IMR-90 (cell line): Measurements from ENCODE around the gene SMPDL3A. TPM values are rescaled to one million over a fixed set of nuclear protein-coding genes. Genes with fewer than 3 reads are reported as not detected.

Experiments
- ATAC-seq: fragments of 200-7000 bp; cut with Tn5 transposase; 2 replicates; pipeline ENCODE4 v1.9.1; 2020; ENCODE audit warnings: low read depth, mild to moderate bottlenecking, moderate library complexity
- BruUV-seq: library from RNA; stranded (reverse); fragments of 400-500 nt; replicated peaks from 2 replicates; lab custom pipeline; 2021; lab: Mats Ljungman, UMichigan
- CTCF ChIA-PET: fragments of 300-600 bp; formaldehyde crosslinking; extraction: SDS; loops from one replicate; lab custom pipeline; 2021; ENCODE audit warnings: antibody characterized with exemption; lab: Yijun Ruan, JAX
- POLR2A ChIA-PET: fragments of 300-600 bp; sonication (Branson Sonifier 250); formaldehyde crosslinking; loops from one replicate; lab custom pipeline; 2022; ENCODE audit warnings: antibody characterized with exemption; ENCODE audit not compliant: unreplicated experiment; lab: Charles Lee
- DNase-seq: peaks from one replicate; pipeline ENCODE4 v3.0.0; 2013
- H2AFZ ChIP-seq: replicated peaks from 2 replicates; pipeline ENCODE3; 2013; ENCODE audit warnings: low read length, mild to moderate bottlenecking; ENCODE audit not compliant: poor library complexity
- H2AK5ac ChIP-seq: 2 replicates; pipeline ENCODE4 v1.6.1; 2013; ENCODE audit warnings: low read depth, low read length, inconsistent platforms
- H2AK9ac ChIP-seq: replicated peaks from 2 replicates; pipeline ENCODE3; 2013; ENCODE audit warnings: mild to moderate bottlenecking, low read depth, low read length, moderate library complexity; ENCODE audit not compliant: poor library complexity
- H2BK120ac ChIP-seq: 2 replicates; pipeline ENCODE4 v1.6.1; 2013; ENCODE audit warnings: low read depth, low read length, inconsistent platforms
- H2BK15ac ChIP-seq: 3 replicates; pipeline ENCODE4 v1.6.1; 2013; ENCODE audit warnings: low read depth, low read length, inconsistent platforms
- H2BK20ac ChIP-seq: 2 replicates; pipeline ENCODE4 v1.6.1; 2013; ENCODE audit warnings: low read depth, mild to moderate bottlenecking, inconsistent platforms, low read length, moderate library complexity
- H2BK5ac ChIP-seq: 2 replicates; pipeline ENCODE4 v1.6.1; 2013; ENCODE audit warnings: mild to moderate bottlenecking, low read depth, low read length, inconsistent platforms; ENCODE audit not compliant: poor library complexity, severe bottlenecking
- H3K14ac ChIP-seq: replicated peaks from 2 replicates; pipeline ENCODE4 v1.6.1; 2013; ENCODE audit warnings: low read depth, low read length, inconsistent platforms
- H3K18ac ChIP-seq: 2 replicates; pipeline ENCODE4 v1.6.1; 2013; ENCODE audit warnings: low read depth, low read length, control low read depth
- H3K23ac ChIP-seq: 2 replicates; pipeline ENCODE4 v1.6.1; 2013; ENCODE audit warnings: low read depth, low read length, inconsistent platforms
- H3K27ac ChIP-seq: 2 replicates; pipeline ENCODE4 v1.5.1; 2013; ENCODE audit warnings: mild to moderate bottlenecking, control low read depth, low read length; ENCODE audit not compliant: insufficient read depth
- H3K27me3 ChIP-seq: 2 replicates; pipeline ENCODE4 v1.6.1; 2013; ENCODE audit warnings: low read length; ENCODE audit not compliant: control insufficient read depth, insufficient read depth
- H3K36me3 ChIP-seq: 2 replicates; pipeline ENCODE4 v1.6.1; 2013; ENCODE audit warnings: low read length, mixed read lengths; ENCODE audit not compliant: control insufficient read depth, insufficient read depth
- H3K4ac ChIP-seq: 2 replicates; pipeline ENCODE4 v1.6.1; 2013; ENCODE audit warnings: low read depth, low read length, inconsistent platforms
- H3K4me1 ChIP-seq: 2 replicates; pipeline ENCODE4 v1.6.1; 2013; ENCODE audit warnings: low read length, mixed read lengths; ENCODE audit not compliant: control insufficient read depth, insufficient read depth
- H3K4me2 ChIP-seq: 2 replicates; pipeline ENCODE4 v1.6.1; 2013; ENCODE audit warnings: low read depth, mild to moderate bottlenecking, control low read depth, low read length, moderate library complexity
- H3K4me3 ChIP-seq: 2 replicates; pipeline ENCODE4 v1.5.1; 2013; ENCODE audit warnings: low read depth, mild to moderate bottlenecking, control low read depth, low read length, moderate library complexity; ENCODE audit not compliant: insufficient read depth
- H3K56ac ChIP-seq: 2 replicates; pipeline ENCODE4 v1.6.1; 2013; ENCODE audit warnings: low read length, inconsistent platforms; ENCODE audit not compliant: insufficient read depth; ENCODE audit errors: extremely low read depth
- H3K79me1 ChIP-seq, 2 experiments: 2 replicates each; pipeline ENCODE4 v1.6.1; 2013; ENCODE audit warnings: low read length in 2 of 2, inconsistent platforms in 1 of 2, low read depth in 1 of 2
- H3K9ac ChIP-seq: 2 replicates; pipeline ENCODE4 v1.6.1; 2013; ENCODE audit warnings: low read depth, low read length, control low read depth
- H3K9me1 ChIP-seq: 2 replicates; pipeline ENCODE4 v1.6.1; 2013; ENCODE audit warnings: low read length, inconsistent platforms; ENCODE audit not compliant: insufficient read depth
- H3K9me3 ChIP-seq: 2 replicates; pipeline ENCODE4 v1.6.1; 2013; ENCODE audit warnings: low read length; ENCODE audit not compliant: control insufficient read depth, insufficient read depth
- H4K20me1 ChIP-seq: 2 replicates; pipeline ENCODE4 v1.6.1; 2013; ENCODE audit warnings: low read length, inconsistent platforms; ENCODE audit not compliant: insufficient read depth
- H4K5ac ChIP-seq: 2 replicates; pipeline ENCODE4 v1.6.1; 2013; ENCODE audit warnings: mild to moderate bottlenecking, low read depth, low read length, control low read depth
- H4K8ac ChIP-seq, 2 experiments: 2 replicates each; pipeline ENCODE4 v1.6.1; 2013; ENCODE audit warnings: low read depth in 2 of 2, low read length in 2 of 2, control low read depth in 1 of 2, inconsistent platforms in 1 of 2
- H4K91ac ChIP-seq: 2 replicates; pipeline ENCODE4 v1.6.1; 2013; ENCODE audit warnings: low read depth, low read length, inconsistent platforms; ENCODE audit not compliant: insufficient read depth
- BHLHE40 ChIP-seq: fragments of 150-350 bp; IDR thresholded peaks from 2 replicates; pipeline ENCODE4 v1.6.1; 2016; ENCODE audit warnings: mild to moderate bottlenecking, low read depth, low read length
- CEBPB ChIP-seq: IDR thresholded peaks from 2 replicates; pipeline ENCODE4 v1.6.1; 2012; ENCODE audit warnings: low read depth, low read length, improper control_type of control experiment
- MXI1 ChIP-seq: IDR thresholded peaks from 2 replicates; pipeline ENCODE4 v1.6.1; 2012; ENCODE audit warnings: low read depth, mild to moderate bottlenecking, low read length, moderate library complexity, borderline replicate concordance
- NFE2L2 ChIP-seq: fragments of 150-350 bp; IDR thresholded peaks from 2 replicates; pipeline ENCODE4 v1.6.1; 2016; ENCODE audit warnings: low read depth, mild to moderate bottlenecking, low read length
- RCOR1 ChIP-seq: IDR thresholded peaks from 2 replicates; pipeline ENCODE4 v1.6.1; 2012; ENCODE audit warnings: mild to moderate bottlenecking, low read length, improper control_type of control experiment; ENCODE audit not compliant: insufficient replicate concordance
- SMC3 ChIP-seq: fragments of 150-350 bp; IDR thresholded peaks from 2 replicates; pipeline ENCODE4 v1.6.1; 2016; ENCODE audit warnings: low read depth, mild to moderate bottlenecking, antibody characterized with exemption, low read length, moderate library complexity
- WGBS, 2 experiments: methylation state at CpG; one replicate each; pipeline versions ENCODE4 v1.1.5 to v1.1.7; 2013; ENCODE audit warnings: missing lambda C conversion rate in 2 of 2; ENCODE audit not compliant: insufficient read length in 1 of 2; ENCODE audit errors: extremely low coverage in 2 of 2; 5-methylcytosine and 5-hydroxymethylcytosine counted together
- dilution Hi-C: fragments of 300-500 bp; cut with HindIII; formaldehyde crosslinking; loops from one replicate; pipeline ENCODE4 v1.14.3; 2018; ENCODE audit warnings: low sequenced_read_pairs; ENCODE audit not compliant: unreplicated experiment
- in situ Hi-C: fragments of 300-500 bp; cut with MboI; formaldehyde crosslinking; loops from 3 replicates; pipeline ENCODE4 v1.14.3; 2019; ENCODE audit warnings: low sequenced_read_pairs, inconsistent platforms, mixed read lengths
- intact Hi-C: fragments of 100-400 bp; cut with micrococcal nuclease; formaldehyde crosslinking; loops from 2 replicates; pipeline ENCODE4 v1.10.0; 2022
- polyA plus RNA-seq, 3 experiments: library from polyadenylated mRNA; depleted of rRNA; stranded (reverse); fragments of >200 nt; gene quantifications; 2 replicates each; pipeline ENCODE4 v1.2.3, GENCODE V29; 2012; ENCODE audit warnings: low replicate concordance in 1 of 3
- total RNA-seq: library from RNA; depleted of rRNA; stranded (reverse); fragments of >200 nt; gene quantifications from 2 replicates; pipeline ENCODE4 v1.2.3, GENCODE V29; 2012

SMPDL3A gene
- total and polyA plus RNA-seq, 2 of the 4 experiments (the other 2 are of a cell fraction): 9.9 to 14.2 TPM

- TF ChIP-seq CEBPB (no peak), RCOR1 (no peak), MXI1 (no peak), BHLHE40 (no peak)
Observed at GRCh38 chr6:122839906-122840305, 50.8 kb downstream of the SMPDL3A start (continued).

- no peak overlapping the region for H3K18ac ChIP-seq
- no peak overlapping the region for H2BK20ac ChIP-seq
- no peak for DNase-seq
- no peak overlapping the region for H2AK9ac ChIP-seq
- no peaks in the 10 kb centered on the region for H3K27me3 ChIP-seq
- no TSS peak for BruUV-seq
- H3K27ac ChIP-seq: no peak overlapping the region
- H4K20me1 ChIP-seq: no peaks in the 10 kb centered on the region
- TF ChIP-seq NFE2L2: no peak
- no peak for TF ChIP-seq SMC3
- H3K9me3 ChIP-seq: no peaks in the 10 kb centered on the region
- H3K9ac ChIP-seq: no peak overlapping the region
- H4K5ac ChIP-seq: no peak overlapping the region; the same call in 1 of the 2 replicates
- no peak overlapping the region for H2BK5ac ChIP-seq
- no peak overlapping the region for H3K23ac ChIP-seq
- H4K91ac ChIP-seq: no peak overlapping the region; the same call in 1 of the 2 replicates
- 75% methylated on average over 2 of the region's 9 CpGs; no CpG with 5 or more reads in 1 of the 2 experiments for WGBS, 2 experiments
- no peak overlapping the region for H3K56ac ChIP-seq
- H2BK15ac ChIP-seq: no peak overlapping the region
- dilution Hi-C loops: no loop called here
- H3K36me3 ChIP-seq: no peaks in the 10 kb centered on the region
- H2BK120ac ChIP-seq: no peak overlapping the region
- 0 out of 4 replicates have a peak overlapping the region, but pooled peaks of 1 of the 2 experiments have one; percentile 59 for H4K8ac ChIP-seq
- no peak for ATAC-seq
- no peaks in the 10 kb centered on the region for H3K9me1 ChIP-seq
- H3K79me1 ChIP-seq: no peaks in the 10 kb centered on the region
- ChIA-PET POLR2A (no interaction called here), CTCF (no interaction called here)
- peak overlapping the region; percentile 77 for H2AFZ ChIP-seq
- no peak overlapping the region for H3K4me2 ChIP-seq
- H3K14ac ChIP-seq: no peak overlapping the region
- in situ Hi-C loops: no loop called here
- 0 out of 2 replicates have a peak overlapping the region, but pooled peaks have one; percentile 60 for H2AK5ac ChIP-seq
- H3K4me1 ChIP-seq: no peaks in the 10 kb centered on the region; the same call in 1 of the 2 replicates
- H3K4ac ChIP-seq: 0 out of 2 replicates have a peak overlapping the region, but pooled peaks have one; percentile 60
- intact Hi-C loops: no loop called here
- no peak overlapping the region for H3K4me3 ChIP-seq
Observed at GRCh38 chr6:122845464-122845863, 56.4 kb downstream of the SMPDL3A start.
